HG02610 (cell line): ENCODE data around the gene POLR3C.
"Not testable (repeated sequence)": the region's sequence is repeated elsewhere in the genome, so short reads cannot be mapped to it uniquely, and the experiment has no call there.

Experiments
- ATAC-seq: cut with Tn5 transposase; IDR thresholded peaks from one replicate; pipeline ENCODE4 v1.9.1; 2021; ENCODE audit warnings: mild to moderate bottlenecking, moderate library complexity; ENCODE audit not compliant: unreplicated experiment

The POLR3C gene, protein sequence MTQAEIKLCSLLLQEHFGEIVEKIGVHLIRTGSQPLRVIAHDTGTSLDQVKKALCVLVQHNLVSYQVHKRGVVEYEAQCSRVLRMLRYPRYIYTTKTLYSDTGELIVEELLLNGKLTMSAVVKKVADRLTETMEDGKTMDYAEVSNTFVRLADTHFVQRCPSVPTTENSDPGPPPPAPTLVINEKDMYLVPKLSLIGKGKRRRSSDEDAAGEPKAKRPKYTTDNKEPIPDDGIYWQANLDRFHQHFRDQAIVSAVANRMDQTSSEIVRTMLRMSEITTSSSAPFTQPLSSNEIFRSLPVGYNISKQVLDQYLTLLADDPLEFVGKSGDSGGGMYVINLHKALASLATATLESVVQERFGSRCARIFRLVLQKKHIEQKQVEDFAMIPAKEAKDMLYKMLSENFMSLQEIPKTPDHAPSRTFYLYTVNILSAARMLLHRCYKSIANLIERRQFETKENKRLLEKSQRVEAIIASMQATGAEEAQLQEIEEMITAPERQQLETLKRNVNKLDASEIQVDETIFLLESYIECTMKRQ

DNA sequence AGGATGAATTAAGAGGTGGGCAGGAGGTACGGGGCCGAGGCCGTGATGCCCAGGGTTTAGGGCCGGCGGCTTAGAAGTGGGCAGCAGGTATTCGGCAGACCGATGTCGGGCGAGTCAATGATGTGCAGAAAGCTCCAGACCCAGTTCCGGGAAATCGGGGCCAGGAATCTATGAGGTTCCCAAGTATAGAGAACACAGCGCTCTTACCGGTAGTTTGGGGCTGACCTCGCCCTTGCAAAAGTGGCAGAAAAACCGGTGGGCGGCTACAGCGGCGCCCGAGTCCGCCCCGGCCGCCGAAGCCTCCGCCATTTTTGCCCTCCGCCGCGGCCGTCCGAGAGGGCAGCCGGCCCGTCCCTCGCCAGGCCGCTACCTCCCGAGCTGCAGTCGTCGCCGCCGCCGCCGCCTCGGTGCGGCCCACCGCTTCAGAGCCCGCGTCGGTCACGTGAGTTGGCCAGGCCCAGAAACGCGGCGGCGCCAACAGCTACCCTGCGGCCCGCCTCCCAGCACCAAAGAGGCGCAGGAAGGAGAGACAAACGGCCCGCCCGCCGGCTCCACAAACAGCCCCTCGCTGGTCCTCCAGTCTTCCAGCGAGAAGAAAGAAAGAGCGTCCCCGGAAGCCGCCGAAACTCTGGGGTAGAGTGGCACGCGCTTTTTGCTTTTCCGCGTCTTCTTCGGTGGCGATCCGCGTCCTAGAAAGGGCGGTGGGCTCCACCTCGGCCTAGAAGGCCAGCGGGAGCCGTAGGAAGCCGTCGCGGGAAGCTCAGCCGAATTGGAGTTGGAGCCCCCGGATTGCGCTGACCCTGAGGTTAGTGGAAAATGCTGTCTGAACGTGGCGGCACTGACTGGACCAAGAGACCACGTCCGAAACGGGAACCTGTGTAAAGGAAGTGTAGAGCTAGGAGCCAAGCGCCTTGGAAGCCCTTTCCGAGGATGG is at the start of gene POLR3C, which contains the start of gene RNF115:
POLR3C (plus strand) TSS at position 636 of the 934 bp plus-strand sequence. CDS start 1,577 bp downstream, outside the sequence.
RNF115 (minus strand) TSS at position 531 of the 934 bp plus-strand sequence; CDS start at position 309, 222 bp downstream.
- ATAC-seq, result peak; percentile 91

DNA sequence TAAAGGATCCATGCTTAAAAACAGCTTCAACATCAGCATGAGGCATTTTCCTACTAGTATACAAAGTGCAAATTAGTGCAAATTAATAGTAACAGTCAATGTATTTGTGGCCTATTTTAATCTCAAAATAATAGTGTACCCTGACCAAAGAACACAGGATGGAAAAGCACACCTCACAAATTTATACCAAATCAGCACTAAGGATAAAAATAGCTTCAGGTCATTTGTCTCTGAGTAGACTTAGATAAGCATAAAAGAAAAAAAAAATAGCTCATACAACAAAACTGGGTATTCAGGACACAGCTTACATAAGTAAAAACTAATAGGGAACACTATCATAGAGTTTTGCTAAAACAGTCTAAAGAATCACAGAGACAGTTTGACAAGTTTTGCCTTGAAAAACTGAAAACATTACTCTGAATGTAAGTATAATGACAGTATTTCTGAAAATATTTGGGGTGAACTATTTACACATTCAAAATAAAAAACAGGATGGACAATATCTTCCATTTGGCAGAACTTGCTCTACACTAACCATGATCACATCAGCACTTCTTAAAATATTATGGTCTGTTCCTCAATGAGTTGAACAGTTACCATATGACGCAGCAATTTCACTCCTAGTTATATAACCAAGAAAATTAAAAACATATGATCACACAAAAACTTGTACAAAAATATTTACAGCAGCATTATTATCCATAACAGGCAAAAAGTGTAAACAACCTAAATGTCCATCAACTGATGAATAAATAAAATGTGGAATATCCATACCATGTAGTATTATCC is 46.4 kb upstream of the POLR3C start:
- no peak for ATAC-seq

DNA sequence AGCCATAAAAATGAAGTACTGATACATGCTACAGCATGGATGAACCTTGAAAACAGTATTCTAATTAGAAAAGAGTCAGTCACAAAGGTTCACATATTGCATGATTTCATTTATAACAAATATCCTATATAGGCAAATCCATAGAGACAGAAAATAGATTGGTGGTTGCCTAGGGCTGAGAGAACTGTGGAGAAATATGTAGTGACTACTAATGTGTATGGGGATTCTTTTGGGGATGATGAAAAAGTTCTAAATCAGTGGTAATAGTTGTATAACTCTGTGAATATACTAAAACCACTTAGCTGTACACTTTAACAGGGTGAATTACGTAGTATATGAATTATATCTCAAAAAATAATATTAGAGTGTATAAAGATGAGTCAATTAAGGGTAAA is 45.9 kb upstream of the POLR3C start:
- ATAC-seq, result no peak

DNA sequence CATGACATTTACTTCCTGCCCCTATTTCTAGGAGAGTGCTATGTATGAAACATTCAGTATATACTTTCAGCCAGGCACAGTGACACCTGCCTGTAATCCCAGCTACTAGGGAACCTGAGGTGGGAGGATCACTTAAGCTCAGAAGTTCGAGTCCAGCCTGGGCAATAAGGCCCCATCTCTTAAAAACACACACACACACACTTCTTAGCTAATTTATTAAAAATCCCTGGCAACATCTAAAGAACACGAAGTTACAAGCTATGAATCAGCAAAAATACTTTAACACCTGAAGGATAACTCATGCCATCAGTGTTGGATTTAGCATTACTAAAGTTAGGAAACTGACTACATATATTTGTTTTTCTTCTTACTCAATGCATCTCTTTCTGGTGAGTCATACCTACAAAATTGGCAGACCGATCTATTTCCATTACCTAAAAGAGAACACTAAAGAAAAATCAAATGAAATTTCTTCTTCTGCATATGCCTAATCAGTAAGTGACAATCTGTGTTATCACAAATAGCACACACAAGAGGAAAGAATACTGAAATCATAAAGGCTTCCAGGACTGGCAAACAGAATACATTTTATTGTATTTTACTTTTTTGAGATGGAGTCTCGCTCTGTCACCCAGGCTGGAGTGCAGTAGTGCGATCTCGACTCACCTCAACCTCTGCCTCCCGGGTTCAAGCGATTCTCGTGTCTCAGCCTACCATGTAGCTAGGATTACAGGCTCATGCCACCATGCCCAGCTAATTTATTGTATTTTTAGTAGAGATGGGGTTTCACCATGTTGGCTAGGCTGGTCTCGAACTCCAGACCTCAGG is 41.5 kb upstream of the POLR3C start:
- ATAC-seq, result no peak

DNA sequence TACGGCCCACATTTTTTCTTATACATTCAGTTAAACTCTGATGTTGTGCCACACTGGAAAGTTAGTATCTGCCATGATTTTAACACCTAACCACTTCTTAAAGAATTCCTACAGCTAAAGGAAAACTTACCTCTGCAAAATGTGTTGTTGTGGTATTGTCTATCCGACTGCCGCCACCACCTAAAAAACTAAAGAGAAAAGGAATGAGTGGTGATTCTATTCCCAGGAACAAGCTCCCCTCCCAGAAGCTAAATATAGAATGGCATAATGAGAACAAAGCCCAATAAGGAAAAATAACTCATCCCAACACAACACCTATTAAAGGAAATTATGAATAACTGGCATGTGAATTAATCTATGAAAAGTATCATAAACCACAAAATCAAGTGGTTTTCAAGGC is 39.6 kb upstream of the POLR3C start:
- ATAC-seq, result no peak

DNA sequence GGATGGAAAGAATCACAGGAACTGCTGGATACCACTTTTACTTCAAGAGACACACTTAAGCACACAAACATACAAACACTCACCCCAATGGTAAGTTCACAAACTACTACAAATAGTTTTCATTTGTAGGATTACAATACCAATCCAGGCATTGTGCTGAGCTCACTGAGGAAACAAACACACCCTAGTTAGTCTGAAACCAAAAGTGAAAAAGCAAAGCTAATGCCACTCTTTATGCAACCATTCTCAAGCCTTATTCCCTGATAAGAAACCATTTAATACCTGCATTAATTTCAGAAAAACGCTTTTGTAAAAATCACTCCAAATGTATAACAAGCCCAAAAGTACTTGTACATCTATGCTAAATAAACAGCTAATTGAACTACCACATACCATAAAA is 38.5 kb upstream of the POLR3C start:
- no peak for ATAC-seq

DNA sequence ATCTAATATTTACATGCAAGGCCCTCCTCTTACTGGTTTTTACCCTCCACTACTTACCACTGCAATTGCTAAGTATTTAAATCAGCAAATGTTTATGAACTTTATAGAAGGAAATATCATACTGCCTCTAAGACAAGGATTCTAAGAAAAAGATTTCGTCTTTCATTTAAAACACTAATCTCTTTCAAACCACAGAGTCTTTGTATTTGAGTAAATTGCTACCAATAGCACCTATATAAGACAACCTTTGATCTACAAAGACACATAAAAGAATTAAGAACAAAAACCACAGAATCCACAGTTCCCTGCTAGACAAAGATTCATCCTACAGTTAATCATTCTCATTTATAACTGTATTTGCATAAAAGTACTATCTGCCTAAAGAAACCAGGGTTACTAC is 37.7 kb upstream of the POLR3C start:
- no peak for ATAC-seq

DNA sequence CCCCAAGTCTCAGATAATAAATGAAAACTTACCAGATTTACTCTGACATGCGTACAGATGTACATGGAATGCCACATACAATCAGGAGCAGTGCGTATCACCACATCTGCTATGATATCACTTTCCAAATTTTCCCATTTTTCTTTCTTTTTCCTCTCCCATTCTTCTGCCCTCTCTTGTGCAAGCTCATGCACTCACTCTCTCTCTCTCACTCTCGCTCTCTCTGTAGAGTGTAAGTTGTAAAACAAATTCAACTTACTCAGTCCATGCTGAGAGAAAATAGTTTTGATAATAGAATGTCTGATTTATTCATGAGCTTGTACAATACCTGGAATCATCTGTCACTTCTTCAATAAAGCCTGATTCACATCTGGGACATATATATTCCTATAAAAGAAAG is 35.4 kb upstream of the POLR3C start:
- ATAC-seq, result no peak

DNA sequence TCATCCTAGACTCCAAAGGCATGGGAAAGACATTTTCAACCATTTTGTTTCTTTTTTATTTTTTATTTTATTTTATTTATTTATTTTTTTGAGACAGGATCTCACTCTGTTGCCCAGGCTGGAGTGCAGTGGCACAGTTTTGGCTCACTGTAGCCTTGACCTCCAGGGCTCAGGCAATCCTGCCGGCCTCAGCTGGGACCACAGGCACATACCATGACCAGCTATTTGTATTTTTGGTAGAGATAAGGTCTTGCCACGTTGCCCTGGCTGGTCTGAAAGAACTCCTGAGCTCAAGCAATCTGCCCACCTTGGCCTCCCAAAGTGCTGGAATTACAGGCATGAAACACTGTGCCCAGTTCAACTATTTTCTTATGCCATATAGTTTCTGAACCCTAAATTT is 32.1 kb upstream of the POLR3C start:
- not testable (repeated sequence) for ATAC-seq

DNA sequence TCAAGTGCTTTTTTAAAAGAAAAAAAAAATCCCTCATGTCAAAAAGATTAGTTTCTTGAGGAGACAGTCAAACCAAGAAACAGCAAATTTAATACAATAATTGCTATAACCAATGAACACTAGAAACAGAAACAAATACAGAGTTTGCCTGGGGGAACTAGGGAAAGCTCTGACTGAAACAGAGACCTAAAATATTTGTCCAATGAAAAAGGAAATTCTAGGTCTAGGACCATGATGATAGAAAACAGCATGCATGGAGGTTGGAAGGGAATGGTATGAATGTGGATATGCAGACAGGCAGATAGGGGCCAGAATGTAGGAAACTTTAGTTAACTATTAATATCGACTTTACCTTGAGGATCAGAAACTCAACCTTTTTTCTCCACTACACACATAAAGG is 31.5 kb upstream of the POLR3C start:
- ATAC-seq, result peak; percentile 55

DNA sequence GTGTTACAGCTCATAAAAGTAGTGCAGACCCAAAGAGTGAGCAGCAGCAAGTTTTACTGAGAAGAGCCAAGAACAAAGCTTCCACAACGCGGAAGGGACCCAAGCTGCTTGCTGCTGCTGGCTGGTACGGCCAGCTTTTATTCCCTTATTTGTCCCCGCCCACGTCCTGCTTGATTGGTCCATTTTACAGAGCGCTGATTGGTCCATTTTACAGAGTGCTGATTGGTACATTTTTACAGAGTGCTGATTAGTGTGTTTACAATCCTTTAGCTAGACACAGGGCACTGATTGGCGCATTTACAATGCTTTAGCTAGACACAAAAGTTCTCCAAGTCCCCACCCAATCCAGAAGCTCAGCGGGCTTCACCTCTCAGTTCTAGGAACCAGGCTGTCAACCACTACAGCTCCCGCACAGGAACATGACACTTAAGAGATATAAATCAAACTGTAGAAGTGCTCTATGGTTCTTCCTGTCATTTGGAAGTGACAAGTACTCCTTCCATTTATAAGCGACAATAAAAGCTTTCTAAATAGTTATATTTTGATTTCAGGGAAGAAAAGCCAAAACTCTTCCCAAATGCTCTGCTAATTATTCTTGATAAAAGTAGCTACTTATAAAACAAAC is 28.6 kb upstream of the POLR3C start:
- ATAC-seq, result no peak

DNA sequence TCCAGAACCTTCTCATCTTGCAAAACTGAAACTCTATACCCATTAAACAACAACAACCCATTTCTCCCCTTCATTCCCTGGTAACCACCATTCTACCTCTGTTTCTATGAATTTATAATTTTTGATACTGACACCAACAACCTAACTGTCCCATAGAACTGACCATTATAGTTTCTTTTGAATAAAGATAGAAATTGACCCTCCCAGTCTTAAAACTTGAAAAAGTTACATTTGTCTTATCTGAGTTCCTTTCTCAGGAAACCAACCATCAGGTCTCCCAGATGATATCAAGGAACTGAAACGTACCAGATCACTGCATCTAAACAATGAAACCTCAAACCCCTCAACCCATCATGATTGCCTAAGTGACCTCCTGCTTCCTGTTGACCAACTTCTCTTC is 27.2 kb upstream of the POLR3C start:
- no peak for ATAC-seq

DNA sequence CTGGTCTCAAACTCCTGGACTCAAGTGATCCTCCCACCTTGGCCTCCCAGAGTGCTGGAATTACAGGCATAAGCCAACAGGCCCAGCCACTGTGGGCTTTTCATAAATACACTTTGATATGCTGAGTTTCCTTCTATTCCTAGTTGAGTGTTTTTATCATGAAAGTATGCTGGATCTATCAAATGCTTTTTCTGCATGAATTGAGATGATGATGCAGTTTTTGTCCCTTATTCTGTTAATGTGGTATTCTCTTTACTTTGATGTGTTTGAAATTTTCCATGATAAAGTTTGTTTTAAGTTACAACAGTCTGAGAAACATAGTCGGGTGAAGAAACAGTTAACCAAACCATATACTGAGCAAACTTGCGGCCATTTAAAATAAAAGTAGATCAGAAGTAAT is 24.2 kb upstream of the POLR3C start:
- ATAC-seq, result no peak

DNA sequence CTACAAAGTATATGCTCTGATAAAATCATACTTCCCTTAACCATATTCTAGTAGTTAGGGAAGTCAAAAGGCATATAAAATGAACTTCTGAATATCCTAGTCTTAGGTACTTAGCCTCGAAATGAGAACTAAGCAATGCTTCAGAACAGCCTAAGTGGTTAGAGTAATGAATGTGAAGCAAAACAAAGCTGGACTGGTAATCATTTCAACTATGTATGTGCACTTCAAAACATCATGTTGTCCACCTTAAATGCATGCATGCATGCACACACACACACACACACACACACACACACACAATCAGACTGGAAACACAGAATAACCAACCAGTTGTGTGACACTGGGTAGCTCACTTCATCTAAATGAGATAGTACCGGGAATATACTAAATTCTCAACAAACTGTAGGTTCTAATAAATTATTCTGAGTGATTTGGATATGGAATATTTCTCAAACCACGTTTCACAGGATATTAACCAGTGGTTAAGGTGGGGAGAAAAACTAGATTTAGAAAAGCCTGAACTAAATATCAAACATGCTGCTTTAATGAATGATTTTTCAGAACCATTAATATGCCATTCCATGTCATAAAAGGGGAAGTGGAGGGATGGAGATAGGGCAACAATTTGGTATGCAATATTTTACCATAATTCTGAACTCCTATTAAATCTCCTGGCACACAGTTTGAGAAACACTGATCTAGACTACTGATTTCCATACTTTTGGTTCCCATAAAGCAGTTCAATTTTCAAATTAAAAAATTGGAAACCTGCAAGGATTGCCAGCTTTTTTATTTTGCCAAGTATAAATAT is 19.6 kb upstream of the POLR3C start:
- ATAC-seq, result no peak

DNA sequence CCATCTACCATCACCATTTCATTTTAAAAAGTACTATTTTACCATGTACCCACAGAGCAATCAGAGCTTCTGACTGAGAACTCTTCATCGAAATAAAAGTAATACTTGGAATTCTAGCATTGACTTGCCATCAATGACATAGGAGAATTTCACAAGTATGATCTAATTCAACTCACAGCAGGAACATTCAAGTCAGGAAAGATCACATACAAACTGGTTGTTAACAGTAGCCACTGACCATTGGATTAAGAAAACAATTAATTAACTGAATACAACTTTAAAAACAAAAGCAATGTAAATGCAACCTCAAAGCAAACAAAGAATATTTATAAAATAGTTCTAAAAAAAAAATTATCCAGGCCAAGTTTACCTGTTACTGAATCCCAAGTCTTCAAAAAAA is 18.9 kb upstream of the POLR3C start:
- ATAC-seq, result no peak

DNA sequence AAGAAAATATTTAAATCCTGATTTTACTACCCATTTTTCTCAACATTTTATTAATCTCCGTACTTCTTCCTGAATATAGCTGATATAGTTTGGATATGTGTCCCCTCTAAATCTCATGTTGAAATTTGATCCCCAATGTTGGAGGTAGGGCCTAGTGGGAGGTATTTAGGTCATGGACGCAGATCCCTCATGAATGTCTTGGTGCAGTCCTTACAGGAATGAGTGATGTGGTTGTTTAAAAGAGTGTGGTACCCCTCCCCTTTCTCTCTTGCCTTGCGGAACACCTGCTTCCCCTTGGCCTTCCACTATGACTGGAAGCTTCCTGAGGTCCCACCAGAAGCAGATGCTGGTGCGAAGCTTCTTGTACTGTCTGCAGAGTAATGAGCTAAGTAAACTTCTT is 17.6 kb upstream of the POLR3C start:
- no peak for ATAC-seq

DNA sequence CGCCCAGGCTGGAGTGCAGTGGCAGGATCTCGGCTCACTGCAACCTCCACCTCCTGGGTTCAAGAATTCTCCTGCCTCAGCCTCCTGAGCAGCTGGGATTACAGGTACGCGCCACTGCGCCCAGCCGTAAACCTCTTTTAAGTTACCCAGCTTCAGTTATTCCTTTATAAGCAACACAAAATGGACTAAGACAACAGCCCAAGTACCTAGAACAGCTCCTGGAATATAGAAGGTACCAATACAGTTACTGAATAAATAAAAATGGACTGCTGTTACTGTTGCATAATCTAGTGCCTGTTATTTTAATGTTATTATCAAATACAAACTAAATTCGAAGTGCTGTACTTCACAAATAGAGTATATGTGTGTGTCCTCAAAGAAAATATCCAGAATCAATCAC is 17.2 kb upstream of the POLR3C start:
- ATAC-seq, result no peak

DNA sequence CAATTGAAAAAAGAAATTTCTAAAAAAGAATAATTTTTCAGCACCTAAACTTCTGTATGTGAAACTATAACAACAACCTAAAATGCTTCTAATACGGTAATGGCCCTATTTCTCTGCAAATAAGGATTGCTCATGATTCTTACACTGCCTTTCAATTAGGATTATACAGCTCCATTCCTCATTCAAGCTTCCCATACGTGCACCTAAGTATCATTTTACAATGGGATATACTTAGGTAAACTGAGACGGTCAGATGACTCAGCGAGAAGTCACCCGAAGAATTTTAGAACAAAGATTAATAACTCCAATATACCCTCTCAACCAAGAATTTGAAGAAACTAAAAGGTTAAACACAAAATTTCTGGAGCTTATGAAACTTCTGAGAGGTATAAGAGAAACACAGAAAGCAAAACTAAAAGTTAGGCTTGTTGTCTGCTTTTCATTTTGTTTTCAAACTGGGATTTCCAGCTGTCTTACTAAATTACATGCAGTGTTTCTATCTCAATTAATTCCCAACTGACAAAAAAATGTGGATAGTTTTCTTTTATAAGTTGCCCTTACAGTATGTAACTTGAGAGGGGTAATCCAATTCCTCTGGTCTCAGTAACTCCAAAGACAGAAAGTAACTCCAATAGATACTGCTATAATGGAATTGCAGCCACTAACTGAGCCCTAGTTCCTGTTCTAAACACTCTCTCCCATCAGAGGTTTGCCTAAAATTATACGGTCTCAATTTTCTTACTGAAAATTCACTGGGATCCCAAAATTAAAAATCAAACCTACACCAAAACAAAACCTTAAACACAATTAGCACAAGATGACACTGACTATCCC is 10.8 kb upstream of the POLR3C start:
- ATAC-seq, result not testable (repeated sequence)
